HUDEP-2 (cell line): ENCODE results near the gene OR6B1.
"Not testable (repeated sequence)": the region's sequence is repeated elsewhere in the genome, so short reads cannot be mapped to it uniquely, and the experiment has no call there.

Experiments used
- DNase-seq, 76 experiments: peaks; one replicate each; lab custom pipeline; 2025; ENCODE audit not compliant: unreplicated experiment in 76 of 76; lab: John Stamatoyannopoulos, UW

The OR6B1 gene

DNA sequence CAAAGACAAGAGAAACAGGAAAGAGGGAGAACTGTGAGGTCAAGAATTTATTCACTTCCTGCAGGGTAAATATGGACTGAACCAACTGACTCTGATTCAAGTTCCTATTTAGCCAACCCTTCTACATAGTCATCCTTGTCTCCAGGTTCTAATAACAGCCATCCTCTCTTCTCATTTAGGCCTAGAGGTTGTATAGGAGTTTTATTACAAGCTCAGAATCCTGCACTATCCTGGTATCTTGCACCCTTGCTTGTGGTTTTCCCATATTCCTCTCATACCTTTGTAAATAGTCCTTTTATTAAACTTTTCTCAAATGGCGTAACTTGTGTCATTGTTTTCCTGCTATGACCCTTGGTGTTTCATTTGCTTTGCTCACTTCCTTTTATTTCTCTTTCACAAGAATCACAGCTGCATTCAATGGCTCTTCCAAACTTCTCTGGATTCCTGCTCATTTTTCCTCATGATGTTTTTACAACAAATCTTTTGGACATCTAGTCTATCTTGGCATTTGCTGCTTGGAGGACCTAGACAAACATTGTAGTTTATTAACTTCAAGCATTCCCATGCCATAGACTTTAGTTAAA is 36.3 kb downstream of the OR6B1 start:
- no peak for DNase-seq

GRCh38 chr7:144037414-144038035 is 37.4 kb downstream of the OR6B1 start:
- no peak for DNase-seq

DNA sequence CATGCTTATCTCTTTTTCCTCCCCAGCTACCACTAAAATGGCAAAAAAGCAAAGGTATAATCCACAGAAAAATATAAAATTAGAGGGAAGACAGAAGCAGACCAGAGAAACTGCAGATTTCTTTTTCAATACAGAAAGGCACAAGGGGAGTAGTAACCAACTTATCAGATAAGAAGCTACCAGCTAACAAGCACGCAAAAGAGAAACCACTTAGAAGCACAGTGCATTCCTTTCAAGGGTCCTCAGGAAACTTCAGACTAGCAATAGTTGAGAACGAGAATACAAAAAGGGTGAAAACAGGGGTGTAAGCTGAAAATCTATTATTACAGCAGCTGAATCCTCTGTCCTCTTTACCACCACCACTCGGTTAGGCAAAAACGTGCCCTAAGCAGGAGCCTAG is 38.8 kb downstream of the OR6B1 start:
- DNase-seq: no peak

- DNase-seq: no peak
Observed at GRCh38 chr7:144048648-144049047, 48.5 kb downstream of the OR6B1 start, which contains the start of gene OR2A5. Gene OR2A5 (plus strand): TSS chr7:144048948. CDS start chr7:144050402, 1,454 bp downstream.

DNA sequence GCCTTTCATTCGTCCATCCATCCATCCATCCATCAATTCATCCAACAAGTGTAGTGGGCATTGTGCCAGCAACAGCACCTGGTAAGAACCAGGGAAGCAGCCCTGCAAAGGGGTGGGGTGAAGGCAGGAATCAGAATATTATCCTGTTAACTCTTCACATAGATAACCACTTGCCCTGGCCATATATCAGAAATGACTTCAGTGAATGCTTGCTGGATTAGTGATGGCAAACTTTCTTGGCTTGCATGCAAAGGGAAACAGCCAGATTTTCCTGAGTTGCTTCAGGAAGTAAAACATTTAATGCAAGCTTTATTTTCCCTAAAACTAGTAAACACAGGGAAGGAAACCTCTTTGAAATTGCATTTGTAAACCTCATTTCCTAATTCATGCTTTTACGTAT is 49.4 kb downstream of the OR6B1 start:
- no peak for DNase-seq

DNA sequence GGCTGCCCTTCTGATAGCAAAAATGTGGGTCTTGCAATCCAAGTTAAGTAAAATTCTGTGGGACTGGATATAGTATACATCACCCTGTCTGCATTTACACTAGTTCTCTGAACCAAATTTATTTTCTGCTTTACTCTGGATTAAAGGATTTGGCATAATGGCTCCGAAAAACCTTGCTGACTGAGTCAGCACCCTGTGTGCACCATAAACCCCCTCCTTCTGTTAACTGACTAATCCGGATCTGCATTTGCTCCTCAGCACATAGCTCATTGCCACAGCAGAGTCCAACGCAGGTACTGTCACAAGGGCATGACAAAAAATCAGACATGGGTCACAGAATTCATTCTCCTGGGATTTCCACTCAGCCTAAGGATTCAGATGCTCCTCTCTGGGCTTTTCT is 50.0 kb downstream of the OR6B1 start:
- no peak for DNase-seq

DNA sequence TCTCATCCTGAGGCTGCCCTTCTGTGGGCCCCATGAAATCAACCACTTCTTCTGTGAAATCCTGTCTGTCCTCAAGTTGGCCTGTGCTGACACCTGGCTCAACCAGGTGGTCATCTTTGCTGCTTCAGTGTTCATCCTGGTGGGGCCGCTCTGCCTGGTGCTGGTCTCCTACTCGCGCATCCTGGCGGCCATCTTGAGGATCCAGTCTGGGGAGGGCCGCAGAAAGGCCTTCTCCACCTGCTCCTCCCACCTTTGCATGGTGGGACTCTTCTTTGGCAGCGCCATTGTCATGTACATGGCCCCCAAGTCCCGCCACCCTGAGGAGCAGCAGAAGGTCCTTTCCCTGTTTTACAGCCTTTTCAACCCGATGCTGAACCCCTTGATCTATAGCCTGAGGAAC is 50.8 kb downstream of the OR6B1 start:
- DNase-seq: not testable (repeated sequence)

DNA sequence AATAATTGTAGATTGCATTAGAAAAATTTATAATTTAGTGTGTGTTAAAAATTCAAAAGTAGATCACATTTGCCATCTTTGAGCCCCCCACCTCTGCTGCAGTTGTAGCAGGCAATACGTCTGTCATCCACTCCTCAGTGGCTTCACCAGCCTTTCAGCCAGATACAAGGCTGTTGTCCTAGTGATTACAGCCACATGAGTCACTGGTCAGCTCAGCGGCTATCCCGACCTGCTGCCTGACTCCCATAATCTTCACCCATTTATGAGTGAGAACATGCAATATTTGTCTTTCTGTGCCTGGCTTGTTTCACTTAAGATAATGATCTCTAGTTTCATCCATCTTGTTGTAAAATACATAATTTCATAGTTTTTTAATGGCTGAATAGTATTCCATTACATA is 57.8 kb downstream of the OR6B1 start:
- DNase-seq: no peak
